Lower leg skin (tissue), 4 donors: ENCODE data around the gene TRAPPC2L. TPM values are rescaled to one million over a fixed set of nuclear protein-coding genes. Genes with fewer than 3 reads are reported as not detected.
A peak's percentile ranks its signal among the peaks of the same experiment; 100 is the strongest.

Source experiments
- DNase-seq, 2 donors: peaks; one replicate each; pipeline ENCODE4 v3.0.0-alpha.2; 2019; ENCODE audit warnings: low spot score in 2 of 2
- H3K4me3 ChIP-seq: fragments of 200-600 bp; sonication (generic); 2 replicates; pipeline ENCODE4 v1.5.1; 2017; ENCODE audit warnings: mild to moderate bottlenecking, low read depth; ENCODE audit not compliant: poor library complexity, severe bottlenecking
- POLR2A ChIP-seq, 2 donors: fragments of 450-650 bp; IDR thresholded peaks; one replicate each; pipeline ENCODE4 v1.6.1; 2016 to 2017; ENCODE audit warnings: antibody characterized with exemption in 2 of 2, mild to moderate bottlenecking in 1 of 2, moderate library complexity in 1 of 2
- WGBS, 2 donors: methylation state at CpG; one replicate each; pipeline ENCODE4 v1.1.5; 2018; 5-methylcytosine and 5-hydroxymethylcytosine counted together
- intact Hi-C: fragments of 100-400 bp; cut with DNase I; formaldehyde crosslinking; loops from one replicate; pipeline ENCODE4 v1.15.0; 2023; ENCODE audit warnings: low total_unique reads
- total RNA-seq, 4 donors: library from RNA; depleted of rRNA; stranded (reverse); fragments of >200 nt; gene quantifications; one replicate each; pipeline ENCODE4 v1.1.0, GENCODE V29; 2016
- TF ChIP-seq, protein P1 (sequence below), 3 donors: fragments of 450-650 bp; IDR thresholded peaks; one replicate each; pipeline ENCODE4 v1.5.1; 2016; ENCODE audit warnings: antibody characterized with exemption in 3 of 3, mild to moderate bottlenecking in 3 of 3, moderate library complexity in 2 of 3

The TRAPPC2L gene
- total RNA-seq, 4 donors from 2014 or later: 29.9 to 43.0 (median 38.6) TPM

DNA sequence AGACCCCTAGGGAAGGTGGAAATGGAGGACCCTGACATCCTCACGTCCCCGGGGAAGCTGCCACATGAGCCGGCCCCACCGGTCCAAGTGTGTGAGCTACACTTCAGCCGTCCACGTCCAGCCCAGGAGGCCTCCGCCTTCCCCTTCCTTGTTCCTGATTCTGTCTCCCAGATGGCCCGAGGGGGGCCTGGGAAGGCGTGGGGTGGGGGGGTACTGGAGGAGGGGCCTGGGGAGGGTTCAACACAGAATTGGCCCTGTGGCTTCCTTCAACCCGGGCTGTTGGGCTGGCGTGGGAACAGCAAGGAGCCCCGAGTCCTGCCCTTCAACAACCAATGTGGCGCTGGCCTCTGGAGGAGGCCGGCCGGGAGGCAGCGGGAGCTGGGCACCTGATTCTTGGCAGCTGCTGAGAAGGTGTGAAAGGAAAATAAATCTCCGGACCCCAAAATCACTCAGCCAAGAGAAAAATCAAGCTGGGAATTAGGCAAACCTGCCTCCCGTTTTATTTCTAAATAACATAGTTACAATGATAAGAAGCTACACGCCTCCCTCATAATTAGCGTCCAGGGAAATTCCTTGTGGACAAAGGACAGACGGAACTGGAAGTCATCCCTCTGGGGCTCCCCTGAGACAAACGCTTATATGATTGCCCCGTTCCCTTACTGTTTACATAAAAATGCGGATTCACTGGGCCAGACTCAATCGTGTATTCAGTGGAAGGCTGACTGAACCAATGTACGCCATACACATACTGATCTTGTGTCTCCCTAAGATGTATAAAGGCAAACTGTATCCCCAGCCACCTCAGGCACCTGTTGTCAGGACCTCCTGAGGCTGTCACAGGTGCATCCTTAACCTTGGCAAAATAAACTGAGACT is 43.4 kb upstream of the TRAPPC2L start:
- intact Hi-C loops: loop anchor here (10.0 kb wide), 1 partner anchor 351 kb away; no protein-coding TSS in a partner anchor
- no peak for TF ChIP-seq POLR2A (IDR thresholded peaks at IDR 0.05)
- TF ChIP-seq, protein P1, sequence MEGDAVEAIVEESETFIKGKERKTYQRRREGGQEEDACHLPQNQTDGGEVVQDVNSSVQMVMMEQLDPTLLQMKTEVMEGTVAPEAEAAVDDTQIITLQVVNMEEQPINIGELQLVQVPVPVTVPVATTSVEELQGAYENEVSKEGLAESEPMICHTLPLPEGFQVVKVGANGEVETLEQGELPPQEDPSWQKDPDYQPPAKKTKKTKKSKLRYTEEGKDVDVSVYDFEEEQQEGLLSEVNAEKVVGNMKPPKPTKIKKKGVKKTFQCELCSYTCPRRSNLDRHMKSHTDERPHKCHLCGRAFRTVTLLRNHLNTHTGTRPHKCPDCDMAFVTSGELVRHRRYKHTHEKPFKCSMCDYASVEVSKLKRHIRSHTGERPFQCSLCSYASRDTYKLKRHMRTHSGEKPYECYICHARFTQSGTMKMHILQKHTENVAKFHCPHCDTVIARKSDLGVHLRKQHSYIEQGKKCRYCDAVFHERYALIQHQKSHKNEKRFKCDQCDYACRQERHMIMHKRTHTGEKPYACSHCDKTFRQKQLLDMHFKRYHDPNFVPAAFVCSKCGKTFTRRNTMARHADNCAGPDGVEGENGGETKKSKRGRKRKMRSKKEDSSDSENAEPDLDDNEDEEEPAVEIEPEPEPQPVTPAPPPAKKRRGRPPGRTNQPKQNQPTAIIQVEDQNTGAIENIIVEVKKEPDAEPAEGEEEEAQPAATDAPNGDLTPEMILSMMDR (IDR thresholded peaks at IDR 0.05): no peak
- H3K4me3 ChIP-seq: no peak overlapping the region
- no peak for DNase-seq
- WGBS, 2 donors: 63 to 75% methylated on average over 21 to 26 of the region's 26 CpGs

GRCh38 chr16:88814144-88814502 is 42.8 kb upstream of the TRAPPC2L start:
- 83 to 93% methylated on average over 13 of the region's 13 CpGs for WGBS, 2 donors
- DNase-seq: no peak

GRCh38 chr16:88815227-88815626 is 41.7 kb upstream of the TRAPPC2L start:
- intact Hi-C loops: loop anchor here (10.0 kb wide), 1 partner anchor 350 kb away; no protein-coding TSS in a partner anchor
- DNase-seq: no peak
- no peak for TF ChIP-seq POLR2A (IDR thresholded peaks at IDR 0.05)
- TF ChIP-seq, protein P1 (IDR thresholded peaks at IDR 0.05): no peak
- H3K4me3 ChIP-seq: no peak overlapping the region
- WGBS, 2 donors: 74 to 85% methylated on average over 9 to 10 of the region's 10 CpGs

More at GRCh38 chr16:88814144-88814502, 42.8 kb upstream of the TRAPPC2L start:
- TF ChIP-seq POLR2A (IDR thresholded peaks at IDR 0.05): no peak
- TF ChIP-seq, protein P1 (IDR thresholded peaks at IDR 0.05): no peak
- intact Hi-C loops: loop anchor here (10.0 kb wide), 1 partner anchor 351 kb away; no protein-coding TSS in a partner anchor
- no peak overlapping the region for H3K4me3 ChIP-seq

DNA sequence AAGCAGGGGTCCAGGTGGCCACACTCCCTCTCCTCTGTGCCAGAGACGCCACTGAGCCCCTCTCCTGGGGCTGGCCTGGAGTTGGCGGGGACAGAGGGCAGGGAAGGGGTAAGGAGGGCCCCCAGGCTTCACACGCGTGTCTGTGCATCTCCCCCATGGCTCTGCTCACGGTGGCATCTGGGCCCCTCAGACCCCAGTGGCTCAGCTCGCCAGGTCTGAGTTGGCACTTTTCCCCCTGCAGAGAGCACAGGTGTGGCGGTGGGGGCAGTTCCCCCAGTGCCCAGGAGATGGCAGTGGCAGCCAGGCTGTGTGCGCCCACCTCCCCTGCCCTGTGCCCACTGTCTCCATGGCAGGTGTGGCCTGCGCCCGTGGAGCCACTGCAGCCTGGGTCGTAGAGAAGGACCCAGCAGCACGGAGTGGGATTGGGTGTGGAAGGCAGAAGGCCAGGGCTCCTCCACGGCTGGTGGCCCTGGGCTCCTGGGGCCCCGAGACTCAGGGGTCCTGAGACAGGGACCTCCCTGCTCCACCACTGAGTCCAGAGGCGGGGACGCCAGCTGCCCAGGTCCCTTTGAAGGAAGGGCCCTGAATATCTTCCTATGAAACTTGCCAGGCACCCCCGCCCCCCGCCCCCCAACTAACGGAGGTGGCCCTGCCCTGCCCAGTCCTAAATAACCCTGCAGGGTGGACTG is 40.9 kb upstream of the TRAPPC2L start:
- H3K4me3 ChIP-seq: no peak overlapping the region
- WGBS, 2 donors: 43 to 60% methylated on average over 13 of the region's 19 CpGs
- DNase-seq: no peak
- intact Hi-C loops: loop anchor here (10.0 kb wide), 1 partner anchor 349 kb away; no protein-coding TSS in a partner anchor
- TF ChIP-seq, protein P1 (IDR thresholded peaks at IDR 0.05): peak in 1 of 3 donors; percentile 33
- no peak for TF ChIP-seq POLR2A (IDR thresholded peaks at IDR 0.05)

DNA sequence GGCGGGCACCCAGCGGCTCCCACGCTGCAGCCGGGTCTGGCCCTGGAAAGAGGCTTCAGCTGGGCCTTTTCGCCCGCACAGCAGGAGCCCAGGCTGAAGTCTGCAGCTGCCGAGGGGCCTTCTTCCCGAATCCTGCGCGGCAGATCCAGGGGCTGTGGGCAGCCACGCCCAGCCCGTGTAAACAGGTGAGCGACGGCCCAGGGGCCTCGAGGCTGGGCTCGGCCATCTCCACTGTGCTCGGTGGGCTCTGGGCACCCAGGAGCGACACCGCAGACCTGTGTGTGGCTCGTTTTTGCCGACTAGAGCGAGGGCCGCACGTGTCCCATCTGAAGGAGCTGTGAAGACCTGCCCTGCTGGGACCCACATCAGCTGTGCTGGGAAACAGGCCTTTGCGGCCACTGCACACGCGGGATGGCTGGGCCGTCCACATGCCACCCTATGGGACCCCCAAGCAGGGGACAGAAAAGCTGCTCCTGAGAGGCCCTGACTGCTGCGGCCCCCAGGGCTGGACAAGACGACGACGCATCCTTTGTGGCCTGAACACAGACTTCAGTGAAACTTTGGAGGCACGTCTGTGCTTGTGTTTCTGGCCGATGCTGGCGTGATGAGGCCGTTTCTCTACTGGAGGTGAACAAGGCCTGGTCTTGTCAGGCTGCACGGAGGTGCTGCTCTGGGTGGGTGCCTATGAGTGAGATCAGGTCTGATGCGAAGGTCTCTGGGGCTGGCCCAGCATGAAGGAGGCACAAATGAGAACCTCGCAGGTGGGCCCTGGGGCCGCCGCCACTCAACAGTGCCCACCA is 40.0 kb upstream of the TRAPPC2L start:
- WGBS, 2 donors: 52 to 76% methylated on average over 14 to 30 of the region's 41 CpGs
- intact Hi-C loops: loop anchor here (10.0 kb wide), 1 partner anchor 348 kb away; no protein-coding TSS in a partner anchor
- TF ChIP-seq, protein P1 (IDR thresholded peaks at IDR 0.05): no peak
- TF ChIP-seq POLR2A (IDR thresholded peaks at IDR 0.05): no peak
- H3K4me3 ChIP-seq: no peak overlapping the region
- DNase-seq: no peak
